K562 (cell line): ENCODE measurements around the gene SCARF2. TPM values are rescaled to one million over a fixed set of nuclear protein-coding genes. Genes with fewer than 3 reads are reported as not detected.

Experiments used
- ATAC-seq: fragments of 200-7000 bp; cut with Tn5 transposase; 3 replicates; pipeline ENCODE4 v1.9.1; 2020; ENCODE audit warnings: moderate library complexity
- BruUV-seq: library from RNA; stranded (reverse); fragments of 400-500 nt; replicated peaks from 2 replicates; lab custom pipeline; 2021; lab: Mats Ljungman, UMichigan
- CTCF ChIA-PET: fragments of 300-600 bp; formaldehyde crosslinking; extraction: SDS; loops from one replicate; lab custom pipeline; 2021; ENCODE audit warnings: low intra/inter-chr PET ratio; lab: Yijun Ruan, JAX
- POLR2A ChIA-PET: fragments of 300-600, 350-650 bp; sonication (Branson Sonifier 250); formaldehyde crosslinking; extraction: SDS; loops from one replicate; lab custom pipeline; 2021; ENCODE audit warnings: antibody characterized with exemption, inconsistent platforms; lab: Yijun Ruan, JAX
- DNase-seq, 4 experiments: peaks; one replicate each; pipeline versions ENCODE4 v3.0.0 to v3.0.0-alpha.2; 2011 to 2018; ENCODE audit warnings: low spot score in 3 of 4, mixed read lengths in 3 of 4; ENCODE audit errors: extremely low read depth in 1 of 4
- FAIRE-seq: peaks from 2 replicates; lab custom pipeline; 2011; peaks lifted over from hg19 to GRCh38; lab: Jason Lieb, UNC
- H2AFZ ChIP-seq: 2 replicates; pipeline ENCODE4 v1.6.0; 2011; ENCODE audit warnings: low read depth, low read length, control low read depth, inconsistent platforms
- H3K27ac ChIP-seq: fragments of 200-600 bp; 3 replicates; pipeline ENCODE4 v1.8.0; 2011; ENCODE audit warnings: low read depth, mild to moderate bottlenecking, control low read depth, inconsistent platforms, low read length, moderate library complexity, mixed read lengths; ENCODE audit errors: extremely low read depth
- H3K27me3 ChIP-seq, 2 experiments: fragments of 300-600 bp in 1 of 2; 2 replicates in 1 of 2; 3 replicates in 1 of 2; pipeline versions ENCODE4 v1.6.0 to v1.8.0; 2011; ENCODE audit warnings: inconsistent platforms in 2 of 2, low read length in 2 of 2, mild to moderate bottlenecking in 1 of 2, mixed read lengths in 1 of 2, moderate library complexity in 1 of 2; ENCODE audit not compliant: control insufficient read depth in 2 of 2, insufficient read depth in 2 of 2
- H3K36me3 ChIP-seq: fragments of 300-600 bp; 3 replicates; pipeline ENCODE4 v1.8.0; 2011; ENCODE audit warnings: mild to moderate bottlenecking, low read length, inconsistent platforms; ENCODE audit not compliant: control insufficient read depth, insufficient read depth
- H3K4me1 ChIP-seq, 2 experiments: fragments of 200-600 bp in 1 of 2; replicated peaks in 1 of 2; 2 replicates in 1 of 2; 3 replicates in 1 of 2; pipeline versions ENCODE4 v1.5.1 to v1.8.0; 2011; ENCODE audit warnings: inconsistent platforms in 2 of 2, low read length in 2 of 2, mild to moderate bottlenecking in 1 of 2, mixed read lengths in 1 of 2, moderate library complexity in 1 of 2; ENCODE audit not compliant: control insufficient read depth in 2 of 2, insufficient read depth in 2 of 2
- H3K4me2 ChIP-seq: 2 replicates; pipeline ENCODE4 v1.6.1; 2011; ENCODE audit warnings: low read length, control low read depth, inconsistent platforms, mixed read lengths; ENCODE audit not compliant: insufficient read depth
- H3K4me3 ChIP-seq: fragments of 200-600 bp; sonication (generic), shearing (Covaris generic); 2 replicates; pipeline ENCODE4 v1.5.1; 2016; ENCODE audit warnings: control low read depth, inconsistent platforms
- H3K79me2 ChIP-seq: fragments of 200-600 bp; 3 replicates; pipeline ENCODE4 v1.8.0; 2011; ENCODE audit warnings: low read length, inconsistent platforms; ENCODE audit not compliant: control insufficient read depth, insufficient read depth
- H3K9ac ChIP-seq, 2 experiments: 2 replicates each; pipeline versions ENCODE4 v1.6.0 to v1.6.1; 2011; ENCODE audit warnings: low read depth in 2 of 2, low read length in 2 of 2, control low read depth in 1 of 2, inconsistent platforms in 1 of 2, mild to moderate bottlenecking in 1 of 2, mixed read lengths in 1 of 2; ENCODE audit not compliant: insufficient read depth in 1 of 2
- H3K9me1 ChIP-seq: one replicate; pipeline ENCODE4 v1.6.0; 2011; ENCODE audit warnings: inconsistent platforms, mild to moderate bottlenecking, low read length, moderate library complexity; ENCODE audit not compliant: control insufficient read depth, insufficient read depth
- H3K9me3 ChIP-seq: replicated peaks from 2 replicates; pipeline ENCODE4 v1.5.1; 2011; ENCODE audit warnings: low read depth, low read length, inconsistent platforms; ENCODE audit not compliant: control insufficient read depth, insufficient read depth
- H4K20me1 ChIP-seq: replicated peaks from 2 replicates; pipeline ENCODE4 v1.6.1; 2011; ENCODE audit warnings: low read length, inconsistent platforms, mixed read lengths; ENCODE audit not compliant: control insufficient read depth, insufficient read depth
- KDM1A ChIP-seq, 2 experiments: fragments of 450-650 bp; IDR thresholded peaks; 2 replicates each; pipeline ENCODE4 v1.6.1; 2016; ENCODE audit warnings: mild to moderate bottlenecking in 2 of 2
- MAX ChIP-seq: sonication (generic); formaldehyde crosslinking; IDR thresholded peaks from 2 replicates; pipeline ENCODE4 v1.9.0; 2022; ENCODE audit warnings: mild to moderate bottlenecking, missing genetic modification reagents
- POLR2A ChIP-seq: fragments of 450-650 bp; conservative IDR thresholded peaks from 2 replicates; pipeline ENCODE4 v1.6.1; 2016
- TBL1XR1 ChIP-seq, 2 experiments: IDR thresholded peaks; 2 replicates each; pipeline ENCODE4 v1.6.1; 2012; ENCODE audit warnings: improper control_type of control experiment in 2 of 2, low read length in 2 of 2, mild to moderate bottlenecking in 1 of 2
- TBP ChIP-seq: optimal IDR thresholded peaks from 2 replicates; pipeline ENCODE3; 2011; ENCODE audit warnings: low read depth, low read length, improper control_type of control experiment
- THRB ChIP-seq: fragments of 450-650 bp; formaldehyde crosslinking; conservative IDR thresholded peaks from 2 replicates; pipeline ENCODE4 v1.4.0; 2022; ENCODE audit warnings: mild to moderate bottlenecking, missing genetic modification characterization
- ZBED1 ChIP-seq: IDR thresholded peaks from 2 replicates; pipeline ENCODE4 v1.6.1; 2014
- WGBS: fragments of 100-300 bp; shearing (Covaris generic); methylation state at CpG from one replicate; pipeline ENCODE4 v1.1.6; 2016; ENCODE audit warnings: low coverage, mixed read lengths; ENCODE audit not compliant: insufficient coverage; ENCODE audit errors: missing lambda C conversion rate; 5-methylcytosine and 5-hydroxymethylcytosine counted together
- in situ Hi-C: fragments of 300-500 bp; cut with MboI; formaldehyde crosslinking; loops from 4 replicates; pipeline ENCODE4 v1.15.0; 2018; ENCODE audit warnings: inconsistent platforms, mixed read lengths
- intact Hi-C: fragments of 100-400 bp; cut with micrococcal nuclease; formaldehyde crosslinking; loops from 2 replicates; pipeline ENCODE4 v1.14.2; 2022
- polyA plus RNA-seq, 8 experiments: library from polyadenylated mRNA; depleted of rRNA in 4 of 8; stranded (reverse) in 5 of 8; unstranded in 3 of 8; fragments of >200 nt; fragmentation: Nextera tagmentation in 2 of 8; fragmentation: Illumina TruSeq in 1 of 8; extraction: Ambion mirVana in 2 of 8; extraction: Trizol in 1 of 8; gene quantifications; 2 replicates each; pipeline versions ENCODE4 v1.2.1 to v1.2.3, GENCODE V29; 2011 to 2014; ENCODE audit warnings: inconsistent platforms in 1 of 8, missing spikeins in 1 of 8
- total RNA-seq, 7 experiments: library from RNA; depleted of rRNA in 6 of 7; stranded (reverse); fragments of >200 nt in 6 of 7; fragmentation: Illumina TruSeq in 2 of 7; extraction: Trizol in 2 of 7; gene quantifications; 2 replicates each; pipeline versions ENCODE4 v1.2.1 to v1.2.3, GENCODE V29; 2011 to 2021; ENCODE audit warnings: low replicate concordance in 1 of 7
- TF ChIP-seq, protein P1 (sequence below): sonication (generic); formaldehyde crosslinking; IDR thresholded peaks from 2 replicates; pipeline ENCODE4 v1.8.0; 2023; ENCODE audit warnings: mild to moderate bottlenecking, missing genetic modification reagents
- TF ChIP-seq, protein P2 (sequence below), 2 experiments: fragments of 450-650 bp in 1 of 2; sonication (generic) in 1 of 2; formaldehyde crosslinking; conservative IDR thresholded peaks; 2 replicates each; pipeline versions ENCODE4 v1.4.0 to v1.8.1; 2020 to 2022; ENCODE audit warnings: mild to moderate bottlenecking in 1 of 2, missing genetic modification reagents in 1 of 2

Gene SCARF2
- total and polyA plus RNA-seq, 9 of the 15 experiments (the other 6 are each of a cell fraction or from before 2014, with no cell fraction given), result 0.06 to 0.32 (median 0.21) TPM; not detected in 5

- TF ChIP-seq, protein P1, sequence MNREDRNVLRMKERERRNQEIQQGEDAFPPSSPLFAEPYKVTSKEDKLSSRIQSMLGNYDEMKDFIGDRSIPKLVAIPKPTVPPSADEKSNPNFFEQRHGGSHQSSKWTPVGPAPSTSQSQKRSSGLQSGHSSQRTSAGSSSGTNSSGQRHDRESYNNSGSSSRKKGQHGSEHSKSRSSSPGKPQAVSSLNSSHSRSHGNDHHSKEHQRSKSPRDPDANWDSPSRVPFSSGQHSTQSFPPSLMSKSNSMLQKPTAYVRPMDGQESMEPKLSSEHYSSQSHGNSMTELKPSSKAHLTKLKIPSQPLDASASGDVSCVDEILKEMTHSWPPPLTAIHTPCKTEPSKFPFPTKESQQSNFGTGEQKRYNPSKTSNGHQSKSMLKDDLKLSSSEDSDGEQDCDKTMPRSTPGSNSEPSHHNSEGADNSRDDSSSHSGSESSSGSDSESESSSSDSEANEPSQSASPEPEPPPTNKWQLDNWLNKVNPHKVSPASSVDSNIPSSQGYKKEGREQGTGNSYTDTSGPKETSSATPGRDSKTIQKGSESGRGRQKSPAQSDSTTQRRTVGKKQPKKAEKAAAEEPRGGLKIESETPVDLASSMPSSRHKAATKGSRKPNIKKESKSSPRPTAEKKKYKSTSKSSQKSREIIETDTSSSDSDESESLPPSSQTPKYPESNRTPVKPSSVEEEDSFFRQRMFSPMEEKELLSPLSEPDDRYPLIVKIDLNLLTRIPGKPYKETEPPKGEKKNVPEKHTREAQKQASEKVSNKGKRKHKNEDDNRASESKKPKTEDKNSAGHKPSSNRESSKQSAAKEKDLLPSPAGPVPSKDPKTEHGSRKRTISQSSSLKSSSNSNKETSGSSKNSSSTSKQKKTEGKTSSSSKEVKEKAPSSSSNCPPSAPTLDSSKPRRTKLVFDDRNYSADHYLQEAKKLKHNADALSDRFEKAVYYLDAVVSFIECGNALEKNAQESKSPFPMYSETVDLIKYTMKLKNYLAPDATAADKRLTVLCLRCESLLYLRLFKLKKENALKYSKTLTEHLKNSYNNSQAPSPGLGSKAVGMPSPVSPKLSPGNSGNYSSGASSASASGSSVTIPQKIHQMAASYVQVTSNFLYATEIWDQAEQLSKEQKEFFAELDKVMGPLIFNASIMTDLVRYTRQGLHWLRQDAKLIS, result peak; percentile 70; the same call in 1 of the 2 replicates
- TF ChIP-seq ZBED1, result 0 out of 2 replicates have a peak, but pooled peaks have one; percentile 39
- no peak for TF ChIP-seq POLR2A
- TF ChIP-seq KDM1A (IDR thresholded peaks at IDR 0.05), result no peak
Observed at GRCh38 chr22:20405291-20405930, 32.2 kb downstream of the SCARF2 start (continued).

GRCh38 chr22:20404881-20405280, 32.7 kb downstream of the SCARF2 start:
- no peak overlapping the region for H3K27ac ChIP-seq
- no peaks in the 10 kb centered on the region for H3K79me2 ChIP-seq
- H3K27me3 ChIP-seq, result no peaks in the 10 kb centered on the region
- H3K9me3 ChIP-seq, result no peaks in the 10 kb centered on the region
- BruUV-seq, result no TSS peak
- in situ Hi-C loops, result loop anchor here (25.0 kb wide), 2 partner anchors 282 to 1868 kb away; partner anchors contain the start of gene TMEM191B
- ChIA-PET POLR2A (interaction anchor here (0.8 to 8.9 kb wide), 5 partner anchors 8 to 198 kb away, joined by 3 to 84 read pairs (median 5); partner anchors contain the start of gene ZNF74), CTCF (no interaction called here)
- H4K20me1 ChIP-seq, result 0 out of 2 replicates have a peak, but pooled peaks cover 6% of the 10 kb centered on the region
- H3K9ac ChIP-seq, result no peak overlapping the region; a peak in 1 of 4 replicates
- H3K4me2 ChIP-seq, result no peak overlapping the region
- DNase-seq (peak in 1 of 4 experiments; percentile 32), FAIRE-seq (no peak), ATAC-seq (no peak)
- TF ChIP-seq THRB (peak; percentile 47; the same call in 1 of the 2 replicates), TBP (no peak), MAX (CRISPR knock-in tag) (peak; percentile 17; the same call in 1 of the 2 replicates), TBL1XR1 (IDR thresholded peaks at IDR 0.05; ENCODE audit: low read length in 2 of 2) (0 out of 4 replicates have a peak, but pooled peaks of 1 of the 2 experiments have one; percentile 5)
- TF ChIP-seq, protein P2, sequence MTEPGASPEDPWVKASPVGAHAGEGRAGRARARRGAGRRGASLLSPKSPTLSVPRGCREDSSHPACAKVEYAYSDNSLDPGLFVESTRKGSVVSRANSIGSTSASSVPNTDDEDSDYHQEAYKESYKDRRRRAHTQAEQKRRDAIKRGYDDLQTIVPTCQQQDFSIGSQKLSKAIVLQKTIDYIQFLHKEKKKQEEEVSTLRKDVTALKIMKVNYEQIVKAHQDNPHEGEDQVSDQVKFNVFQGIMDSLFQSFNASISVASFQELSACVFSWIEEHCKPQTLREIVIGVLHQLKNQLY (CRISPR knock-in tag; conservative IDR thresholded peaks at IDR 0.05), result 0 out of 4 replicates have a peak, but pooled peaks of 1 of the 2 experiments have one; percentile 32
- peaks cover 8% of the 10 kb centered on the region for H3K9me1 ChIP-seq
- peaks cover 64% of the 10 kb centered on the region; the same call in 2 of the 3 replicates for H3K36me3 ChIP-seq
- 89% methylated on average over 18 of the region's 18 CpGs for WGBS
- peaks cover 0 to 8% of the 10 kb centered on the region in 2 experiments; a peak in 1 of 5 replicates for H3K4me1 ChIP-seq
- H2AFZ ChIP-seq, result no peak overlapping the region
- intact Hi-C loops, result no loop called here
- H3K4me3 ChIP-seq, result no peak overlapping the region
